ENCODE data around the gene CCDC149. TPM values are rescaled to one million over a fixed set of nuclear protein-coding genes. Genes with fewer than 3 reads are reported as not detected.

The CCDC149 gene
- total RNA-seq, 1 experiment from 2014 or later, result 9.8 TPM

GRCh38 chr4:24937917-24938281 lies 25.1 kb upstream of the CCDC149 start:
- DNase-seq, result no peak
- BruUV-seq (replicated peaks), result no TSS peak
- Histone ChIP-seq H3K4me2 (no peak overlapping the region), H2AFZ (no peak overlapping the region), H3K9me2 (ENCODE audit: insufficient read depth) (no peaks in the 10 kb centered on the region), H3K27ac (no peak overlapping the region), H3K9me3 (ENCODE audit: insufficient read depth, low read depth) (0 out of 2 replicates have a peak, but pooled peaks cover 4% of the 10 kb centered on the region), H3K27me3 (ENCODE audit: insufficient read depth, low read depth) (no peaks in the 10 kb centered on the region), H3K36me3 (ENCODE audit: low read depth) (no peaks in the 10 kb centered on the region), H3K4me1 (replicated peaks; ENCODE audit: insufficient read depth) (no peaks in the 10 kb centered on the region), H3K4me3 (no peak overlapping the region), H4K20me1 (ENCODE audit: insufficient read depth) (no peaks in the 10 kb centered on the region), H3K79me2 (ENCODE audit: low read depth) (no peaks in the 10 kb centered on the region), H3F3A (ENCODE audit: insufficient read depth, low read depth) (no peaks in the 10 kb centered on the region)
- intact Hi-C loops (cut with micrococcal nuclease; ENCODE audit: unreplicated experiment), result no loop called here
- ChIA-PET CTCF (no interaction called here), POLR2A (ENCODE audit: unreplicated experiment) (no interaction called here)
- TF ChIP-seq EZH2 (IDR thresholded peaks at IDR 0.05; ENCODE audit: low read depth), result no peak
- TF ChIP-seq, protein P1, sequence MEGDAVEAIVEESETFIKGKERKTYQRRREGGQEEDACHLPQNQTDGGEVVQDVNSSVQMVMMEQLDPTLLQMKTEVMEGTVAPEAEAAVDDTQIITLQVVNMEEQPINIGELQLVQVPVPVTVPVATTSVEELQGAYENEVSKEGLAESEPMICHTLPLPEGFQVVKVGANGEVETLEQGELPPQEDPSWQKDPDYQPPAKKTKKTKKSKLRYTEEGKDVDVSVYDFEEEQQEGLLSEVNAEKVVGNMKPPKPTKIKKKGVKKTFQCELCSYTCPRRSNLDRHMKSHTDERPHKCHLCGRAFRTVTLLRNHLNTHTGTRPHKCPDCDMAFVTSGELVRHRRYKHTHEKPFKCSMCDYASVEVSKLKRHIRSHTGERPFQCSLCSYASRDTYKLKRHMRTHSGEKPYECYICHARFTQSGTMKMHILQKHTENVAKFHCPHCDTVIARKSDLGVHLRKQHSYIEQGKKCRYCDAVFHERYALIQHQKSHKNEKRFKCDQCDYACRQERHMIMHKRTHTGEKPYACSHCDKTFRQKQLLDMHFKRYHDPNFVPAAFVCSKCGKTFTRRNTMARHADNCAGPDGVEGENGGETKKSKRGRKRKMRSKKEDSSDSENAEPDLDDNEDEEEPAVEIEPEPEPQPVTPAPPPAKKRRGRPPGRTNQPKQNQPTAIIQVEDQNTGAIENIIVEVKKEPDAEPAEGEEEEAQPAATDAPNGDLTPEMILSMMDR (conservative IDR thresholded peaks at IDR 0.05), result no peak

GRCh38 chr4:24937176-24937916 lies 24.5 kb upstream of the CCDC149 start:
- no peak overlapping the region for H3K4me2 ChIP-seq
- TF ChIP-seq, protein P1 (conservative IDR thresholded peaks at IDR 0.05), result no peak
- no peak for TF ChIP-seq EZH2 (IDR thresholded peaks at IDR 0.05; ENCODE audit: low read depth)
- no TSS peak for BruUV-seq (replicated peaks)
- no peak overlapping the region for H3K4me3 ChIP-seq
- intact Hi-C loops (cut with micrococcal nuclease; ENCODE audit: unreplicated experiment), result no loop called here
- H3K36me3 ChIP-seq (ENCODE audit: low read depth), result no peaks in the 10 kb centered on the region
- no peaks in the 10 kb centered on the region for H3K9me2 ChIP-seq (ENCODE audit: insufficient read depth)
- DNase-seq, result no peak
- H3K27ac ChIP-seq, result no peak overlapping the region
- H3K4me1 ChIP-seq (replicated peaks; ENCODE audit: insufficient read depth), result no peaks in the 10 kb centered on the region
- no peak overlapping the region for H2AFZ ChIP-seq
- H3K27me3 ChIP-seq (ENCODE audit: insufficient read depth, low read depth), result no peaks in the 10 kb centered on the region
- H4K20me1 ChIP-seq (ENCODE audit: insufficient read depth), result no peaks in the 10 kb centered on the region
- no peaks in the 10 kb centered on the region for H3K79me2 ChIP-seq (ENCODE audit: low read depth)
- ChIA-PET CTCF (no interaction called here), POLR2A (ENCODE audit: unreplicated experiment) (no interaction called here)
- no peaks in the 10 kb centered on the region for H3F3A ChIP-seq (ENCODE audit: insufficient read depth, low read depth)
- H3K9me3 ChIP-seq (ENCODE audit: insufficient read depth, low read depth), result 0 out of 2 replicates have a peak, but pooled peaks cover 4% of the 10 kb centered on the region

- ChIA-PET POLR2A (ENCODE audit: unreplicated experiment) (no interaction called here), CTCF (no interaction called here)
- H3K4me1 ChIP-seq (replicated peaks; ENCODE audit: insufficient read depth), result no peaks in the 10 kb centered on the region
- H3K27me3 ChIP-seq (ENCODE audit: insufficient read depth, low read depth), result no peaks in the 10 kb centered on the region
- intact Hi-C loops (cut with micrococcal nuclease; ENCODE audit: unreplicated experiment), result no loop called here
- DNase-seq, result no peak
- H3K79me2 ChIP-seq (ENCODE audit: low read depth), result no peaks in the 10 kb centered on the region
- no TSS peak for BruUV-seq (replicated peaks)
- H3K4me2 ChIP-seq, result no peak overlapping the region
- no peak overlapping the region for H2AFZ ChIP-seq
- H3K9me3 ChIP-seq (ENCODE audit: insufficient read depth, low read depth), result 0 out of 2 replicates have a peak, but pooled peaks cover 4% of the 10 kb centered on the region
- H4K20me1 ChIP-seq (ENCODE audit: insufficient read depth), result no peaks in the 10 kb centered on the region
- no peak overlapping the region for H3K27ac ChIP-seq
- H3K36me3 ChIP-seq (ENCODE audit: low read depth), result no peaks in the 10 kb centered on the region
- TF ChIP-seq, protein P1 (conservative IDR thresholded peaks at IDR 0.05), result no peak
- no peak for TF ChIP-seq EZH2 (IDR thresholded peaks at IDR 0.05; ENCODE audit: low read depth)
- H3K9me2 ChIP-seq (ENCODE audit: insufficient read depth), result no peaks in the 10 kb centered on the region
- H3F3A ChIP-seq (ENCODE audit: insufficient read depth, low read depth), result no peaks in the 10 kb centered on the region
- no peak overlapping the region for H3K4me3 ChIP-seq
These were observed 23.0 kb upstream of the CCDC149 start for GRCh38 chr4:24935856-24936255.

Data from PC-9 (cell line).